ENCODE data around the gene ADAM22.

The ADAM22 gene

DNA sequence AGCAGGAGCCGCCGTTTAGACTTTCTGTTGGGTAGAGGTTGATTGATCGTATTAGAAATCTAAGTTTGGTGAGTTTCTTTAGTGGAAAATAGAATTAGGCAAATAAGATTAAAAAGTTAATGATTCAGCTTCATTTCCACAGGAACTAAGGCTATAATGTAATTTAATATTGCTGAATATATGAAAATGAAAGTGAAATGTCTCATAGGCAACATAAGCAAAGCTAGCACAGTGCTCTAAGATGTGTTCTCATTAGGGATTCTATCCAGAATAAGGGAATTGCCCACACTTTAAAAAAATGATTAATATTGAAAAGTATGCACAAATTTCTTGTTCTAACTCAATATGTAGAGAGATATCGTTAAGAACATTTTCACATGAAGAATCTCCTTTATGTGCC is 238.8 kb downstream of the ADAM22 start:
- Histone ChIP-seq H3K79me2 (ENCODE audit: insufficient read depth, low read length) (no peaks in the 10 kb centered on the region), H4K20me1 (ENCODE audit: low read depth, low read length) (no peaks in the 10 kb centered on the region), H3K4me2 (ENCODE audit: low read depth, low read length, poor library complexity, severe bottlenecking) (no peak overlapping the region), H3F3A (ENCODE audit: insufficient read depth) (no peaks in the 10 kb centered on the region), H2AFZ (ENCODE audit: low read depth, low read length, severe bottlenecking) (no peak overlapping the region), H3K36me3 (ENCODE audit: low read length) (no peaks in the 10 kb centered on the region), H3K9me2 (replicated peaks; ENCODE audit: insufficient read depth, low read length) (no peaks in the 10 kb centered on the region), H3K4me3 (ENCODE audit: insufficient read depth, low read length, poor library complexity, severe bottlenecking) (no peak overlapping the region), H3K27ac (ENCODE audit: low read depth, low read length) (no peak overlapping the region), H3K9me3 (ENCODE audit: insufficient read depth, low read length) (no peaks in the 10 kb centered on the region), H3K9ac (ENCODE audit: low read length) (no peak overlapping the region), H3K27me3 (ENCODE audit: low read length) (no peaks in the 10 kb centered on the region)
- TF ChIP-seq EZH2phosphoT487 (conservative IDR thresholded peaks at IDR 0.05; ENCODE audit: low read length) (no peak), CTCF (IDR thresholded peaks at IDR 0.05; ENCODE audit: insufficient read depth, low read length, poor library complexity, severe bottlenecking) (no peak)

- Histone ChIP-seq H3K9ac (ENCODE audit: low read length) (no peak overlapping the region), H3K27me3 (ENCODE audit: low read length) (no peaks in the 10 kb centered on the region), H3K79me2 (ENCODE audit: insufficient read depth, low read length) (no peaks in the 10 kb centered on the region), H3K27ac (ENCODE audit: low read depth, low read length) (no peak overlapping the region), H3F3A (ENCODE audit: insufficient read depth) (no peaks in the 10 kb centered on the region), H3K36me3 (ENCODE audit: low read length) (no peaks in the 10 kb centered on the region), H3K4me3 (ENCODE audit: insufficient read depth, low read length, poor library complexity, severe bottlenecking) (no peak overlapping the region), H4K20me1 (ENCODE audit: low read depth, low read length) (no peaks in the 10 kb centered on the region), H2AFZ (ENCODE audit: low read depth, low read length, severe bottlenecking) (no peak overlapping the region), H3K4me2 (ENCODE audit: low read depth, low read length, poor library complexity, severe bottlenecking) (no peak overlapping the region), H3K9me2 (replicated peaks; ENCODE audit: insufficient read depth, low read length) (no peaks in the 10 kb centered on the region), H3K9me3 (ENCODE audit: insufficient read depth, low read length) (no peaks in the 10 kb centered on the region)
- no peak for TF ChIP-seq CTCF (IDR thresholded peaks at IDR 0.05; ENCODE audit: insufficient read depth, low read length, poor library complexity, severe bottlenecking)
- TF ChIP-seq EZH2phosphoT487 (conservative IDR thresholded peaks at IDR 0.05; ENCODE audit: low read length) = no peak
Observed at GRCh38 chr7:88176190-88176589, 242.1 kb downstream of the ADAM22 start.

DNA sequence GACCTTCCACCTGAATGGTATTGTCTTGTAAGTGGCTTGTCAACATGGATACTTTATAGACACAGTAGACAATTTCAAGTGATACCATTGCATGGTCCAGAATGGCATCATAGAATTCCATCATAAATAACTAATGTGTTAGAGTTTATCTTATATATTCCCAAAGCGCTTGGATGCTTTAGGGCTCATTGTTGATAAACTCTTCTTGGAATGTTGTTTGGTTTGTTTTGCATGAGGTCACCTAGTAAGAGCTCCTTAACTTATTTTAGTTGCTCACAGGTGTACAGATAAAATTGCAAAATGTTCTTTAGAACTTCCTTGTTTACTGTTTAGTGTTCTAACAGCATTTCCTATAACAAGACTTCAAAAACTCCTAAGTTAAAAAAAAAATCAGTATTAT is 249.0 kb downstream of the ADAM22 start:
- no peaks in the 10 kb centered on the region for H3F3A ChIP-seq (ENCODE audit: insufficient read depth)
- H3K27ac ChIP-seq (ENCODE audit: low read depth, low read length) = no peak overlapping the region
- no peaks in the 10 kb centered on the region for H3K27me3 ChIP-seq (ENCODE audit: low read length)
- H3K9me3 ChIP-seq (ENCODE audit: insufficient read depth, low read length) = no peaks in the 10 kb centered on the region
- no peaks in the 10 kb centered on the region for H3K9me2 ChIP-seq (replicated peaks; ENCODE audit: insufficient read depth, low read length)
- no peak overlapping the region for H2AFZ ChIP-seq (ENCODE audit: low read depth, low read length, severe bottlenecking)
- TF ChIP-seq CTCF (IDR thresholded peaks at IDR 0.05; ENCODE audit: insufficient read depth, low read length, poor library complexity, severe bottlenecking) (no peak), EZH2phosphoT487 (conservative IDR thresholded peaks at IDR 0.05; ENCODE audit: low read length) (no peak)
- no peak overlapping the region for H3K9ac ChIP-seq (ENCODE audit: low read length)
- H3K36me3 ChIP-seq (ENCODE audit: low read length) = no peaks in the 10 kb centered on the region
- no peaks in the 10 kb centered on the region for H3K79me2 ChIP-seq (ENCODE audit: insufficient read depth, low read length)
- no peak overlapping the region for H3K4me2 ChIP-seq (ENCODE audit: low read depth, low read length, poor library complexity, severe bottlenecking)
- no peaks in the 10 kb centered on the region for H4K20me1 ChIP-seq (ENCODE audit: low read depth, low read length)
- H3K4me3 ChIP-seq (ENCODE audit: insufficient read depth, low read length, poor library complexity, severe bottlenecking) = no peak overlapping the region
